GM06990 (cell line): ENCODE results near the gene KCTD17.

ENCODE experiments used
- DNase-seq: peaks from one replicate; pipeline ENCODE4 v3.0.0-alpha.2; 2011; ENCODE audit not compliant: insufficient read length; ENCODE audit errors: extremely low read depth
- H3K27me3 ChIP-seq: replicated peaks from 2 replicates; pipeline ENCODE4 v1.6.0; 2011; ENCODE audit warnings: low read length; ENCODE audit not compliant: control insufficient read depth, insufficient read depth
- H3K36me3 ChIP-seq: 2 replicates; pipeline ENCODE4 v1.5.1; 2011; ENCODE audit warnings: low read length; ENCODE audit not compliant: control insufficient read depth, insufficient read depth
- H3K4me3 ChIP-seq: replicated peaks from 2 replicates; pipeline ENCODE4 v1.5.1; 2011; ENCODE audit warnings: low read depth, mild to moderate bottlenecking, control low read depth, low read length
- TF ChIP-seq, protein P1 (sequence below): IDR thresholded peaks from 2 replicates; pipeline ENCODE4 v1.5.1; 2011; ENCODE audit warnings: low read length, control low read depth, mild to moderate bottlenecking, inconsistent platforms; ENCODE audit not compliant: insufficient read depth, poor library complexity, severe bottlenecking

Gene KCTD17

DNA sequence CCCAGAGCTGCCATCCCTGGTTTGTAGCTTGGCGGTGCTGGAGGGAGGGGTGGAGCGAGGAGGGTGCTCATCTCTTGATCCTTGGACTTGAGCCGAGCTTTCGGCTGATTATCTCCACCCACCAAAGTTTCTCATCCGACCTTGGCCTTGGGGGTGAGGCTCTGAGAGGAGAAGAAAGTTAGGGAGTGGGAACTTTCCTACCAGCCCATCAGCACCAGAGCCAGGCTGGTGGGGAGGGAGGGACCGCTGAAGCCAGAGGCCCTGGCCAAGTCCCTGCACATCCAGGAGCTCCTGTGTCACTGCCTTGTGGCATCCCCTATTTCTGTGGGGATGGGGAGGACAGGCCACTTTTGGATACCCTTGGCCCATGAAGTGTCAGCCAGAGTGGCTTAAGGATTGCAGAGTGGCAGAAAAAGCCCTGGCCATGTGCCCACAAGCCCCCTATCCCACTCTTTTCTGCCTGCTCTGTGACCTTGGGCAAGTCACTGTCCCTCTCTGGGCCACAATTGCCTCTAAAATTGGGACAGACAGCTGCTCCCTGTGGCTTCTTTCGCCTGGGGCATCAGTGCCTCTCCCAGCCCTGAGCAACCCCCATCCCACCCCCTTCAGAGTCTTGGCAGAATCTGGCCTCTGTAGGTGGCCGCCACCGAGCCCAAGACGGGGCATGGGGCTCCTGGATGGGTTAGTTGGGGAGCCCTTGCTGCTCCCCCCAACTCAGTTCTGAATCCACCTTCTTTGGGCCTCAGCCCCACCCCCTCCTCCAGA lies 10.3 kb downstream of the KCTD17 start:
- DNase-seq: no peak
- no peak overlapping the region for H3K4me3 ChIP-seq
- H3K27me3 ChIP-seq: no peaks in the 10 kb centered on the region
- TF ChIP-seq, protein P1, sequence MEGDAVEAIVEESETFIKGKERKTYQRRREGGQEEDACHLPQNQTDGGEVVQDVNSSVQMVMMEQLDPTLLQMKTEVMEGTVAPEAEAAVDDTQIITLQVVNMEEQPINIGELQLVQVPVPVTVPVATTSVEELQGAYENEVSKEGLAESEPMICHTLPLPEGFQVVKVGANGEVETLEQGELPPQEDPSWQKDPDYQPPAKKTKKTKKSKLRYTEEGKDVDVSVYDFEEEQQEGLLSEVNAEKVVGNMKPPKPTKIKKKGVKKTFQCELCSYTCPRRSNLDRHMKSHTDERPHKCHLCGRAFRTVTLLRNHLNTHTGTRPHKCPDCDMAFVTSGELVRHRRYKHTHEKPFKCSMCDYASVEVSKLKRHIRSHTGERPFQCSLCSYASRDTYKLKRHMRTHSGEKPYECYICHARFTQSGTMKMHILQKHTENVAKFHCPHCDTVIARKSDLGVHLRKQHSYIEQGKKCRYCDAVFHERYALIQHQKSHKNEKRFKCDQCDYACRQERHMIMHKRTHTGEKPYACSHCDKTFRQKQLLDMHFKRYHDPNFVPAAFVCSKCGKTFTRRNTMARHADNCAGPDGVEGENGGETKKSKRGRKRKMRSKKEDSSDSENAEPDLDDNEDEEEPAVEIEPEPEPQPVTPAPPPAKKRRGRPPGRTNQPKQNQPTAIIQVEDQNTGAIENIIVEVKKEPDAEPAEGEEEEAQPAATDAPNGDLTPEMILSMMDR: no peak
- H3K36me3 ChIP-seq: no peaks in the 10 kb centered on the region; the same call in 1 of the 2 replicates

DNA sequence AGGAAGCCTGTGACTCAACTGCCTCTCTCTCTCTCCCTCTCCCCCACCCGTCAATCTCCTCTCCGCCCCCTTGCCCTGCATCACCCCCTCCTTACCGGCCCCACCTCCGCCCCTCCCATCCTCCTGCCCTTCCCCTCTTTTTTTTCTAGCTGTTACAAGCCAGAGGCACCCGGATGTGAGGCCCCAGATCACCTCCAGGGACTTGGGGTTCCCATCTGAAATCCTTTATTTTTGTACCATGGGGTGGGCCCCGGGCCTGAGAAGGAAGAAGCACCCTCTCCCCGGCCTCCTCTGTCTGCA lies 10.8 kb downstream of the KCTD17 start:
- Histone ChIP-seq H3K4me3 (no peak overlapping the region), H3K36me3 (no peaks in the 10 kb centered on the region; the same call in 1 of the 2 replicates), H3K27me3 (no peaks in the 10 kb centered on the region)
- DNase-seq: no peak
- TF ChIP-seq, protein P1: no peak

GRCh38 chr22:37062702-37063381 lies 11.3 kb downstream of the KCTD17 start:
- Histone ChIP-seq H3K4me3 (no peak overlapping the region), H3K27me3 (no peaks in the 10 kb centered on the region), H3K36me3 (no peaks in the 10 kb centered on the region; the same call in 1 of the 2 replicates)
- TF ChIP-seq, protein P1: no peak
- DNase-seq: no peak

DNA sequence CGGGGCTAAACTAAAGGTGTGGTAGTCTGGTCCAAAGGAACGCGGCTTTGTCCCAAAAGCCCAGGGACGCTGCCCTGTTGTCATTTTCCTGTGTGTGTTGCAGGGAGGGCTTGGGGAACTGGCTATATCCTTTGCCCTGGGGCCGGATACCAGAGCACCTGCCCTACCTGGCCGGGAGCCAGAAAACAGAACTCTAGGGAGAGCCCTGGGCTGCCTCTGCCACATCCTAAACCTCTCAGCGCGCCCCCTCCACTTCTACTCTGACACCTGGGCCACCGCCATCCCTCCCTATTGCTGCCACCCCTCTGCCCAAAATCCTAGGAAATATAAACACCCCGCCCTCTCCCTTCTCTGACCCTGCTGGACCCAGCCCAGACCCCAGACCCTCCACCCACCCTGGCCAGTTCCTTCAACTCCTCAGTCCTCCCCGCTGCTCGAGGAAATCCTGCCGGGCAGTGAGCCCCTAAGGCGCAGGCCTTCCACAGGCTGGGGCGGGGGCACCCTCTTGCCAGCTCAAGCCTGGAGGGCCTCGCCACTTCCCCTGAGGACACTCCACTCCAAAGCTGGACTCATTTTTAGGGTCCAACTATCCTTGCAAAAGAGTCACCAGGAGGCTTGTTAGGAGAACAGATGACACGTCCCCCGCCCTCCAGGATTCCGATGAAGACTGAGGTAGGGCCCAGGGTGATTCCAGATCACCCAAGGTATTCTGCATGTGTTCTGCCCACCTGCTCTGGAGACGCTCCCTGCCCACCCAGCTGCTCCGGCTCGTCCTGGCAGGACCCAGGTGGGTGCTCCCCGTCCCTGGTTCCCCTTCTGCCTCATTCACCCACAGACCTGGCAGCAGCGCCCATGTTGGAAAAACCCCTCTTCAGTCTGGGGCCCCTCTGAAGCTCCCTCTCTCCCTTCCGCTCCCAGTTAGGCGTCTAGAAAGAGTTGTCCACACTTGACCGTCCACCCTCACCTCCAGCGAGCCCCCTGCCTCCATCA lies 12.2 kb downstream of the KCTD17 start:
- Histone ChIP-seq H3K36me3 (no peaks in the 10 kb centered on the region), H3K4me3 (no peak overlapping the region), H3K27me3 (no peaks in the 10 kb centered on the region)
- DNase-seq: no peak
- TF ChIP-seq, protein P1: no peak

- no peak for DNase-seq
- Histone ChIP-seq H3K36me3 (no peaks in the 10 kb centered on the region), H3K27me3 (no peaks in the 10 kb centered on the region), H3K4me3 (no peak overlapping the region)
- TF ChIP-seq, protein P1: no peak
Measured at GRCh38 chr22:37064553-37064952, 13.0 kb downstream of the KCTD17 start.
